GM21447 (cell line): ENCODE measurements around the gene MORN1.
"Not testable (repeated sequence)": the region's sequence is repeated elsewhere in the genome, so short reads cannot be mapped to it uniquely, and the experiment has no call there.

ENCODE experiments used
- ATAC-seq: cut with Tn5 transposase; IDR thresholded peaks from one replicate; pipeline ENCODE4 v1.9.1; 2021; ENCODE audit not compliant: unreplicated experiment

The MORN1 gene

DNA sequence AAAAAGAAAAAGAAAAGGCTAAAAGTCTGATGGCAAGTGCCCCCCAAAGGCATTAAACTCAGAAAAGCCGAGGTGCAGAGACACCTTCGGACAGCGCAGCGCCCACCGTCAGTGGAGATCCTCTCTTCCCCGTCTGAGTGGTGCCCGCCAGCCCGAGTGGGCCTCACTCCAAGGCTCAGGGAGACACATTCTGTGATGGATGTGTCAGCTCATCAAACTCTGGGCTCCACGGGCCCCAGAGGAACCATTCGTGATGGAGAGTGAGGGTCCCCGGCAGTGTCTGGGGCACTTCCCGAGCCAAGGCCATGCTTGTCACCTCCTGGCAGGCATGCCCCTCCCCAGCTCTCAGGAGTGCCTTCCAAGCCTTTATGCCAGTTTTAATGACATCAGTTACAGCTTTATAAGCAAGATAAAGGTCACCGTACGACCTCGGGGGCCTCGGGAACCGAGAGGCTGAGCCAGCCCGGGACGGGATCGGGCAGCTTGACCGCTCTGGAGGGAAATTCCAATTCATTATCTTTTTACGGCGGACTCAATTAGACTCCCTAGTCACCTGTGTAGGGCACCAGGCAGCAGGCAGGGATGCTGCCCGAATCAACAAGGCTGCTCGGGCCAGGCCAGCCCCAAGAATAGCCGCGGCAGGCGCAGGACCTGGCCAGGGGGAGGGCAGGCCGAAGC is 49.5 kb downstream of the MORN1 start:
- ATAC-seq = no peak

DNA sequence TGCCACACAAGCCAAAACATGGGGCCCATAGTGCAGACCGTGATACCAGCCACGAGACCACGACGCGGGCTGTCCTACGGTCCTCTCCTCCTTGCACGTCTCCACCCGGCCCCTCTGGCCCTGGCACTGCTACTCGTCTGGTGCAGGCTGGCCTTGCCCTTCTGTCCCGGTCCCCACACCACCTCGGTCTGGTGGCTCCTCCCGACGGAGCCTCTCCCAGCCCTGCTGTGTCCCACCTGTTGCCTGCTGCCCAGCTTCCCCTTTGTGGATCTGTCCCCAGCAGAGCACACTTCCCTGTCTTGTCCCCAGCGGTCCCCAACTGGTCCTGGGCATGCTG is 50.5 kb downstream of the MORN1 start:
- no peak for ATAC-seq

GRCh38 chr1:2340086-2340917 is 51.1 kb downstream of the MORN1 start:
- ATAC-seq = no peak

GRCh38 chr1:2339206-2340085 is 51.9 kb downstream of the MORN1 start:
- no peak for ATAC-seq

DNA sequence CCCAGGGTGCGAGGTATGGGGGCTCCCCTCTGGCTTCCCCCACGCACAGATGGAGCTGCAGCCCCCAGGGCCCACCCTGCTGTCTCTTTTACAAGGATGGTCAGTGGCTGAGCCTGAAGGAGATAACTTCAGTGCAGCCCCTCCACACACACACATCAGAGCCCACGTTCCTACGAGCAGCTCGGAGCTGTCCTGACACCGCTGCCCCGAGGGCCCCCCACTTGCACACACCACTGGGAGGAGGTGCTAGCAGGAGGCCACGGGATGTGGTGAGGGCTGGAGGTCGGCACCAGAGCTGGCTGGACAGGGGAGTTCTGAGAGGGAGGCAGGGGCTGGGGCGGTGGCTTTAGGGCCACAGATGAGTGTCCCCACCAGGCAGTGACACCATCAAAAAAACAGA is 53.9 kb downstream of the MORN1 start:
- ATAC-seq = no peak

- no peak for ATAC-seq
These were observed 54.3 kb downstream of the MORN1 start for GRCh38 chr1:2337081-2337480.

GRCh38 chr1:2336499-2336898 is 54.9 kb downstream of the MORN1 start:
- ATAC-seq = no peak

DNA sequence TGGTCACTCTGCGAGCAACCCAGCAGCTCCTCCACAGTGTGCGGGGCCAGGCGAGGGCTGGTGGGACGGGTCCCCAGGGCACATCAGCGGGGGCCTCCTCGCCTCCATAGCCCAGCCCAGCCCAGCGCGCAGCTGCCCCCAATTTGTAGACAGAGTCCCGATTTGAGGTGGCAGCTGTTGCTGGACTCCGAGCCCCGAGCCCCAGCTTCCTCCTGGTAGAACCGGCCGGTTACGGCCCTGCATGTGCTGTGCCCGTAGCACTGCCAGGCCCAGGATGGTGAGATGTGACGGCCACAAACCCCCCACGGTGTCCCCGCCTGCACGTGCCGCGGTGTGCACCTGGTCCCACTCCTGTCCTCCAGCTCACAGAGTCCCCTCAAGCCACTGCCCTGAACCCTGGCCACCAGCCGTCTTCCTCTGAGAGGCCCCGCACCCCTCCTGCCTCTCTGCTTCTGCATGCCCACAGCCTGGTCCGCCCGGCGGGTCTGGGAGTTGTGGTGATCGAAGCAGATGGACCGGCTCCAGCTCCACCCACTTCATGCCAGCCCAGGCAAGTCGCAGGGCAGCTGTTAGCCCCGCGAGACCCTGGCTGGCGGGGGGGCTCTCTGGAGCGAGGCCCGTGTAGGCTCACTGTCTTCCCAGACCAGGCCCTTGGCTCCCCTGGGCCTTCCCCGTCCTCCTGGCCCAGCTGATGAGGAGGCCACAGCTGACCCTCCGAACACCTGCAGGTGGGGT is 55.5 kb downstream of the MORN1 start:
- no peak for ATAC-seq

DNA sequence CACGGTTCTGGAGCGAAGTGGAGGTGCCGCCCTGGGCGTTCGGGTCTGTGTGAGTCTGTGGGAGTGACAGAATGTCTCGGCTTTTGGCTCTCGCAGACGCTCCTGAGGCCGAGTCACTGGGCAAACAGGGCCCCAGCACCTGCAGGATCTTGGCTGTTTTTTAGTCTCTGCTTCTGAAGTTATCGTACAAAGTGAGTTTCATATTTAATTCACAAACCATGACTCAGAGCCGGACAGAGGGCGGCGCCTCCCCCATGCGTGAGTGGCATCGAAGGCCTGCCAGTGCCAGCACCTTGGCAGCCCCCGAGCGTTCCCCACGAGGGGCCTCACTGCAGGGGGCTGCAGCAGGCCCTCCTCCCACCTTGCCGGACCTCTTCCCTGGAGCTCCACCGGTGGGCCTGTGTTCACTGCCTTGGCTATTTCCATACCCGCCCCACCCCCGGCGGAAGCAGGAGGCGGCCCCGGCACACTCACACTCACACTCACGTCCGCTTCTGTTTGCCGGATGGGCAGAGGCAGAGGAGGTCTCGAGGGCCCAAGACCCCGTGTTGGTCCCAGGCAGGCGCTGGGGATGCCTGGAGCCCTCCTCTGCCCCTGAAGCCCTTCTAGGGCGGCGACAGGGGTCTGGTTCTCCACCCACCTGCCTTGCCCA is 56.3 kb downstream of the MORN1 start:
- no peak for ATAC-seq

GRCh38 chr1:2334366-2334765 is 57.0 kb downstream of the MORN1 start:
- no peak for ATAC-seq

- ATAC-seq = not testable (repeated sequence)
These were observed 59.8 kb downstream of the MORN1 start for GRCh38 chr1:2331580-2331979.

DNA sequence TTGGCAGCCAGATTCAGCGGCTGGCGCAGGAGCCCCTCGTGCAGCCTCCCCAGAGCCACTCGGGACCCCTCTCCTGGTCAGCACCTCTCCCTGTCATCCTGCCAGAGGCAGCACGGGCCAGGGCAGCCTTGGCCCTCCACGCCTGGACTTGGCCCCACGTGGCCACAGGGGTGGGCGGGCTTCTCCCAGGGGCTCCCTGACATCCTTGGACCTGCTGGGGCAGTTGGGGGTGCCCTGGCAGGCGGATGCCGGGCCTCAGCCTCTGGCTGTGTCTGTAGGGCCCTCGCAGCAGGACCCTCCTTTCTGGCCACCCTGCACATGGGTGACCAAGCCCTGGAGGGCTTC is 60.2 kb downstream of the MORN1 start:
- no peak for ATAC-seq

DNA sequence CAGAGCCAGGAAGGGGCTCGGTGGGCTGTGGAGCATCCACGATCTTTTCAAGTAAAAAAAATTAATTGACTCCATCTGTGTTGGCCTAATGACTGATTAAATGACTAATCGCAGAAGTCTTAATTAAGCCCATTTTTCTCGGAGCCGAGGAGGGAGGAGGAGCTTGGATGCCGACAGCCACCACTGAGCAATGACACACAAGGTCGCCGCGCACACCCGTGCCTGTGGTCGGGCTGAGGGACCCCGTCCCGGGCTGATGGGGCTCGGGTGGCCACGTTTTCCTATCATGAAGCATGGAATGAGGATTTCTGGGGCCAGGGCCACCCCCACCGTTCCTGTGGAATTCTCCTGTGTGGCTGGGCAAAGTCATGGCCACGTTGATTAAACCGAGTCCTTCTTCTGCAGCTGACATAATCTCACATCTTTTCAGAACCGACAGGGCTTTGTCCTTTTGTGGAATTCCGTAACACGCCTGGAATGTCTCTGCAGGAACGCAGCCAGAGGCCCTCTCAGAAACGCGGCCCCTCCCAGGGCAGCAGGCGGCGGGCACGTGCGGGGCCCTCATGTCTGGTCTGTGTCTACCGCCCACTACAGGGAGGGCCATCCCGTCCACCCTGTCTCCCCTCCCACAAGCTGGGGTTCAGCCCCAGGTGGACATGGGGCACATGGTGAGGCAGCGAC is 60.7 kb downstream of the MORN1 start:
- no peak for ATAC-seq

DNA sequence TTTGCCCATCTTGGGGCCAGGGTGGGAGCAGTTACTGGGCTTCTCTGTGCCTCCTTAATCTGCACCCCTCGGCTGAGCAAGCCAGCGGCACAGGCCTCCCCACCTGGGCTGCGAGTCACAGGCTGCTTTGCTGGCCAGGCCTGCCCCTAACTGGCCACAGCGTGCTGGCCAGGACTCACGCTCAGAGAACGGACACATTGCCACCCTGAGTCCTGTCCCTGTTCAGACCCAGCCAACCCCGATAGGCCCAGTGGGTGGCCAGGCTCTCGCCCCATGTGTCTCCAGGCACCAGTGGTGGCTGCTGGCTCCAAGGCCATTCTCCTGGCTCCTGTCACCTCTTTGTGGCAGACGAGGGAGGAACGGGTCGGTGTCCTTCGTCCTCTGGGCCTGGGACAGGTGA is 61.3 kb downstream of the MORN1 start:
- no peak for ATAC-seq

DNA sequence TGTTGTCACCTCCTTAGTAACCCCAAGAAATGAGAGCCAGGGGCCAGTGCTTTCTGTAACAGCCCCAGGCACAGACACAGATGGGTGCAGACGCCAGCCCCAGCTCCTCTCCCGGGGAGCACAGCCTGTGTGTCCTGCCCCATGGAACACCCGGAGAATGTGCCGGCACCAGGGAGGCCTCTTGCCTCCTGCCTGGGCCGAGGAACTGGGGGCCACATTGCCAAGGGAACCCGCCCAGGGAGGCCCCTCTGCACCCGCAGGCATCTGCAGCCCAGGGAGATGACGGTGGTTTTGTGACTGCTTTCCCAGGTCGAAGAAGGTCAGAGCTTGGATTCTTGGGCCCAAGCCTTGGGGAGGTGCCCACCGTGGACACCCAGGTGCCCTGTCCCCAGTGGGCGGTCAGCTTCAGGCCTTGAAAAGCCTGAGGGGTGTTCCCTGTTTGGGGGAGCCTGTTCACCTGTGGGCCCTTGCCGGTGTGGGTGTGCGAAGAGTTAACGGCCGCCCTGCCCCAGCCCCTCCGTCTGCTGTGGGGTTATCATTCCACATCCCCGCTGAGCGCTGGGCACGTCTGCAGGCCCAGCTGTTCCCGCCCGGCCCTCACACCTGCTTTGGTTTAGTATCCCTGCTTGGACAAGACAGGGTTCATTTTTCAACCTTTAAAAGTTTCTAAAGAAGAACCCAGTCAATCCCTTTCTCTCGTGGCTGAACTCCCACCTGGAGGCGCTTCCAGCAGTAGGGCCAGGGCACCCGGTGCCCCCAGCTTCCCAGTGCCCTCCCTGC is 62.5 kb downstream of the MORN1 start:
- no peak for ATAC-seq

DNA sequence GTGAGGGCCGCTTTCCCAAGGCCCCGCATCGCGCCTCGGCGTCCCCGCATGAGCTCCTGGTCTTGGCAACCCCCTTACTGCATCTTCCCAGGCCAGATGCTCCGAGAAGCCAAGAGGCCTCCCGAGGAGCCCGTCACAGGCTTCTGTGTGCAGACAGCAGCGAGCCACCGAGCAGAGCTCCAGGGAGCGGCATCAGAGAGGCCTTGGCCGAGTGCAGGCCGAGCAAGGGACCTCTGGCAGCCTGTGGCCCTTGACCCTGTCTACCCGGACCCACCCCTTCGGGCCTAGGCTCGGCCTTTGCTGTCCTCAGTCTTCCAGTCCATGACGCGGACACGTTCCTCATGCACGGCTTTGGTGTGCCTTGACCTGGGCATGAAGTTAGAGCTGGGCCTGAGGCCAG is 63.5 kb downstream of the MORN1 start:
- ATAC-seq = no peak

GRCh38 chr1:2327162-2327561 is 64.2 kb downstream of the MORN1 start:
- ATAC-seq = not testable (repeated sequence)

GRCh38 chr1:2326524-2326923 is 64.8 kb downstream of the MORN1 start:
- ATAC-seq = no peak
